ENCODE results near the gene GRK5. TPM values are rescaled to one million over a fixed set of nuclear protein-coding genes. Genes with fewer than 3 reads are reported as not detected.

The GRK5 gene
- total RNA-seq, 3 donors from 2014 or later (not counting 1 experiment from before 2014, with no cell fraction given), result 37.6 to 54.3 (median 47.9) TPM

DNA sequence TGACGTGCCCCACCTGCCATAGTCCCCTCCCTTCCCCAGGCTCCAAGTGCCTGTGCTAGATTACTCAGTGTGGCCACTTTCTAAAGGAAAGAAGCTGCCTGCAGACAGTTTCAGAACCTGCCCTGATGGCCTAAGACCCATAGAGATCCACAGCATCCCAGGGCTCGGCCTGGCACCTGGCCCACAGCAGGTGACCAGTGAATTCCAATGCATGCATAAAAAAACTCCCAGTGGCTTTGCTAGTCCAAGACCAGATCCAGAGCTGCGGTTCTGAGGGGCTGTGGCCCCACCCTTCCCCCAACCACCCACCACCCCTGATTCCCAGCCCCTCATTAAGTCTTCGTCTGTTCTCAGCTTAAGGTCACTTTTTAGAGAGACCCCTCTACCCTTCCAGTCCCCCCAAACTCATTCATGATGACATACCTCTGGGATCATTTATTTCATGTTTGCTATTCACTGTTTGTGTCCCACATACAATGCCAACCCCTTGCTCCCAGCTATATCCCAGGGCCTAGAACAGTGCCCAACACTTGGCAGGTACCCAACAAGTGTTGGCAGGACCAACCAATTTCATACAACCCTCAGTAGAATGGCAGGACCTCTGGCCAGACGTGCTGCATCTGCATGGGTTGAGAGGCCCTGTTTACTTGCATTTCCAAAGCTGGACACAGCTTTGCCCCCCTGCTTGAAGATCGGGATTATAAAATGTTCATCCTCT is 217.0 kb downstream of the GRK5 start:
- peaks cover 0 to 5% of the 10 kb centered on the region in 2 donors for H3K4me1 Mint-ChIP-seq
- WGBS (ENCODE audit: insufficient coverage), result 95% methylated on average over 6 of the region's 6 CpGs
- ATAC-seq (no peak), DNase-seq (no peak)
- H3K9me3 Mint-ChIP-seq, result no peaks in the 10 kb centered on the region
- H3K4me1 ChIP-seq (ENCODE audit: control insufficient read depth, insufficient read depth, low read length), result no peaks in the 10 kb centered on the region
- peaks cover 8% of the 10 kb centered on the region for H3K36me3 Mint-ChIP-seq
- no peaks in the 10 kb centered on the region for H3K27me3 Mint-ChIP-seq (ENCODE audit: low read depth in 2 of 2)
- no peaks in the 10 kb centered on the region for H3K27me3 ChIP-seq (ENCODE audit: control insufficient read depth, insufficient read depth, low read length)
- peaks cover 16% of the 10 kb centered on the region for H3K36me3 ChIP-seq (ENCODE audit: control insufficient read depth, insufficient read depth, low read length)
- H3K4me3 ChIP-seq (ENCODE audit: low read length), result no peak overlapping the region
- no peak overlapping the region for H3K4me3 Mint-ChIP-seq
- no peak overlapping the region for H3K27ac ChIP-seq (ENCODE audit: low read length)
- intact Hi-C loops (cut with micrococcal nuclease), result no loop called here
- H3K27ac Mint-ChIP-seq, result peak overlapping the region in 1 of 2 donors; percentile 15
- TF ChIP-seq, protein P1, sequence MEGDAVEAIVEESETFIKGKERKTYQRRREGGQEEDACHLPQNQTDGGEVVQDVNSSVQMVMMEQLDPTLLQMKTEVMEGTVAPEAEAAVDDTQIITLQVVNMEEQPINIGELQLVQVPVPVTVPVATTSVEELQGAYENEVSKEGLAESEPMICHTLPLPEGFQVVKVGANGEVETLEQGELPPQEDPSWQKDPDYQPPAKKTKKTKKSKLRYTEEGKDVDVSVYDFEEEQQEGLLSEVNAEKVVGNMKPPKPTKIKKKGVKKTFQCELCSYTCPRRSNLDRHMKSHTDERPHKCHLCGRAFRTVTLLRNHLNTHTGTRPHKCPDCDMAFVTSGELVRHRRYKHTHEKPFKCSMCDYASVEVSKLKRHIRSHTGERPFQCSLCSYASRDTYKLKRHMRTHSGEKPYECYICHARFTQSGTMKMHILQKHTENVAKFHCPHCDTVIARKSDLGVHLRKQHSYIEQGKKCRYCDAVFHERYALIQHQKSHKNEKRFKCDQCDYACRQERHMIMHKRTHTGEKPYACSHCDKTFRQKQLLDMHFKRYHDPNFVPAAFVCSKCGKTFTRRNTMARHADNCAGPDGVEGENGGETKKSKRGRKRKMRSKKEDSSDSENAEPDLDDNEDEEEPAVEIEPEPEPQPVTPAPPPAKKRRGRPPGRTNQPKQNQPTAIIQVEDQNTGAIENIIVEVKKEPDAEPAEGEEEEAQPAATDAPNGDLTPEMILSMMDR (IDR thresholded peaks at IDR 0.05), result no peak
- no peaks in the 10 kb centered on the region for H3K9me3 ChIP-seq (ENCODE audit: control insufficient read depth, insufficient read depth, low read length)

DNA sequence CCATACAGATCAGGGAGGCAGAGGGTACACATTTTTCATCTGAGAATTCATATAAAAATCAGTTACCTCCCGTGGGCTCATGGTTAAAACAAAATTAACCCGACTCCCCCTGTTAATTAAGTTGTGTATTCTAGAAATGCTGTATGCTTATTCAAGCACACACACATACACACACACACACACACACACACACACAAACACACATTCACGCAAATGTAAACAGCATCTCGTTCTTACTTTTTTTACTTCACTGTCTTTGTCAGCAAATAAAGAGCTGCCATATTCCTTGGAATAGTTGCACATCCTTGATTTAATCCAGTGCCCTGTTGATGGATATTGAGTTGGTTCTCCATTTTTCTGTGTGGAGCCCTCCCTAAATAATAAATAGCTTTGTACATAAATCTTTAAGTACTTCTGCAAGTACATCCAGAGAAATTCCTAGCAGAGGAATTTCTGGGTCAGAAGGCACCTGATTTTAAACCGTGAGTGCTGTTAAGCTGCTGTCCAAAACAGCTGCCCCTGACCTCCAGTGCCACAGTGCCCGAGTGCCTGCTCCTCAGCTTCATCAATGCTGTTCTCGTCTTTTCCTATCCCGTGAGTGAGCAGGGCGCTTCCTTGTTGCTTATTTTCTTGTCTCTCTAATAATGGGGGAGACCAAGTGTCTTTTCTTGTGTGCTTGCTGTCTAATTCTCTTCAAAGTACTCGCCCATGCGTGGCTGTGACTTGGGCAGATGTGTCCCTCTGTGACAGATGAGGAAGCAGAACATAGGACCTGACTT is 217.9 kb downstream of the GRK5 start:
- WGBS (ENCODE audit: insufficient coverage), result 90% methylated on average over 8 of the region's 11 CpGs
- Mint-ChIP-seq H3K9me3 (no peaks in the 10 kb centered on the region), H3K36me3 (peaks cover 8% of the 10 kb centered on the region), H3K27ac (peak overlapping the region in 1 of 2 donors; percentile 15), H3K4me1 (peaks cover 0 to 5% of the 10 kb centered on the region in 2 donors), H3K4me3 (no peak overlapping the region), H3K27me3 (ENCODE audit: low read depth in 2 of 2) (no peaks in the 10 kb centered on the region)
- peaks cover 16% of the 10 kb centered on the region for H3K36me3 ChIP-seq (ENCODE audit: control insufficient read depth, insufficient read depth, low read length)
- no peak for ATAC-seq
- no peak overlapping the region for H3K27ac ChIP-seq (ENCODE audit: low read length)
- intact Hi-C loops (cut with micrococcal nuclease), result no loop called here
- H3K9me3 ChIP-seq (ENCODE audit: control insufficient read depth, insufficient read depth, low read length), result no peaks in the 10 kb centered on the region
- TF ChIP-seq, protein P1 (IDR thresholded peaks at IDR 0.05), result no peak
- no peak overlapping the region for H3K4me3 ChIP-seq (ENCODE audit: low read length)
- DNase-seq, result no peak
- H3K27me3 ChIP-seq (ENCODE audit: control insufficient read depth, insufficient read depth, low read length), result no peaks in the 10 kb centered on the region
- no peaks in the 10 kb centered on the region for H3K4me1 ChIP-seq (ENCODE audit: control insufficient read depth, insufficient read depth, low read length)

DNA sequence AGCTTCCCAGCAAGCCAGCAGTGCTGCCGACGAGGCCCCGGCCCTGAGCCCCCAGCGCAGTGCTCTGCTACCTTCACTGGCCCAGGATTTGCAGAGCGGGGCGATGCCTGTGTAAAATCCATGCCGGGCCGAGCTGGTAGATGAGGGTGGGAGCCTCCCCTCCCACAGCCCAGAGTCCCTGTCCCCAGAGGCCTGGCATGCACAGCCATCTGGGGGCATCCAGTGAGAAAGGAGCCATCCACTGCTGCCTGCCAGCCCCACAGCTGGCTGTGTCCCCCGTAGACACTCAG is 218.5 kb downstream of the GRK5 start:
- DNase-seq (no peak), ATAC-seq (no peak)
- TF ChIP-seq, protein P1 (IDR thresholded peaks at IDR 0.05), result no peak
- Histone ChIP-seq H3K4me1 (ENCODE audit: control insufficient read depth, insufficient read depth, low read length) (no peaks in the 10 kb centered on the region), H3K4me3 (ENCODE audit: low read length) (no peak overlapping the region), H3K27me3 (ENCODE audit: control insufficient read depth, insufficient read depth, low read length) (no peaks in the 10 kb centered on the region), H3K36me3 (ENCODE audit: control insufficient read depth, insufficient read depth, low read length) (peaks cover 16% of the 10 kb centered on the region), H3K27ac (ENCODE audit: low read length) (no peak overlapping the region), H3K9me3 (ENCODE audit: control insufficient read depth, insufficient read depth, low read length) (no peaks in the 10 kb centered on the region)
- 87% methylated on average over 9 of the region's 9 CpGs for WGBS (ENCODE audit: insufficient coverage)
- Mint-ChIP-seq H3K36me3 (peaks cover 8% of the 10 kb centered on the region), H3K27me3 (ENCODE audit: low read depth in 2 of 2) (no peaks in the 10 kb centered on the region), H3K4me3 (no peak overlapping the region), H3K27ac (no peak overlapping the region), H3K9me3 (no peaks in the 10 kb centered on the region), H3K4me1 (peaks cover 0 to 3% of the 10 kb centered on the region in 2 donors)
- intact Hi-C loops (cut with micrococcal nuclease), result no loop called here

Data from natural killer cell (primary cell).